ENCODE results near the gene DENND4A.

Gene DENND4A

DNA sequence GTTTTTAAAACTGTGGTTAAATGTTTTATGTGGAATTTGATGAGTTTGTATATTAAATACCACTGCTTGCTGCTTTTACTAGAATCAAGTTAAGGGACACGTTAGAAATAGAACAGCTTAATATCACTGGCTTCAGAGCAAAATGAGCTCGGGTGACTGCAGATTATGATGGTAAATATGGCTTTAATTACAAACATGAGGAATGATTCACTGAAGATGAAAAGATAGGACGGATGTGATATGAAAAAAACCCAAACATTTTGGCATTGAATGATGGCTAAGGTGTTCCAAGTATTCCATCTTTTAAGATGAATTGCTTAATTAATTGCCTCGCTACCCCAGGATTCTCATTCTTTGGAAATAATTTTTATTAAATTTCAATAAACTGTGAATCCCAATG lies 136.6 kb downstream of the DENND4A start:
- TF ChIP-seq, protein P1, sequence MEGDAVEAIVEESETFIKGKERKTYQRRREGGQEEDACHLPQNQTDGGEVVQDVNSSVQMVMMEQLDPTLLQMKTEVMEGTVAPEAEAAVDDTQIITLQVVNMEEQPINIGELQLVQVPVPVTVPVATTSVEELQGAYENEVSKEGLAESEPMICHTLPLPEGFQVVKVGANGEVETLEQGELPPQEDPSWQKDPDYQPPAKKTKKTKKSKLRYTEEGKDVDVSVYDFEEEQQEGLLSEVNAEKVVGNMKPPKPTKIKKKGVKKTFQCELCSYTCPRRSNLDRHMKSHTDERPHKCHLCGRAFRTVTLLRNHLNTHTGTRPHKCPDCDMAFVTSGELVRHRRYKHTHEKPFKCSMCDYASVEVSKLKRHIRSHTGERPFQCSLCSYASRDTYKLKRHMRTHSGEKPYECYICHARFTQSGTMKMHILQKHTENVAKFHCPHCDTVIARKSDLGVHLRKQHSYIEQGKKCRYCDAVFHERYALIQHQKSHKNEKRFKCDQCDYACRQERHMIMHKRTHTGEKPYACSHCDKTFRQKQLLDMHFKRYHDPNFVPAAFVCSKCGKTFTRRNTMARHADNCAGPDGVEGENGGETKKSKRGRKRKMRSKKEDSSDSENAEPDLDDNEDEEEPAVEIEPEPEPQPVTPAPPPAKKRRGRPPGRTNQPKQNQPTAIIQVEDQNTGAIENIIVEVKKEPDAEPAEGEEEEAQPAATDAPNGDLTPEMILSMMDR (IDR thresholded peaks at IDR 0.05; ENCODE audit: borderline replicate concordance, insufficient read depth, low read depth, low read length) = no peak
- no peak overlapping the region for H3K4me3 ChIP-seq (ENCODE audit: low read depth, low read length)

DNA sequence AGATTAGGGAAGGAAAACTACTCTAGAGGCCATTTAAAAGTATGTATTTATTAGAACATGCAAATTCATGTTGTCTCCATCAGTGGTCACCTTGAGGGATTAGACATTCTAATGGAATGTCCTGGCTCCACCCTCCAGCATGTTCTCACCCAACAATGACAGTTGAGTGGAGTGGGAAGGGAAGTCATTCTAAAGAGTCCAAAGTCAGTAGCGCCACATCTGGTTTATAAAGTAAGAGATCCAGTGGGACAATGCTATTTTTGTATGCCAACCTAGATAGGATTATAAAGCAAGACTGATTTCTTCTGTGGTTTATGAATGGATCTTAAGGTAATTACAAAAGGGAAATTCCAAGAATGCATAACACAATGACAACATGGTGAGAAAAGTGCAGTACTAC lies 137.1 kb downstream of the DENND4A start:
- H3K4me3 ChIP-seq (ENCODE audit: low read depth, low read length) = no peak overlapping the region
- TF ChIP-seq, protein P1 (IDR thresholded peaks at IDR 0.05; ENCODE audit: borderline replicate concordance, insufficient read depth, low read depth, low read length) = no peak

DNA sequence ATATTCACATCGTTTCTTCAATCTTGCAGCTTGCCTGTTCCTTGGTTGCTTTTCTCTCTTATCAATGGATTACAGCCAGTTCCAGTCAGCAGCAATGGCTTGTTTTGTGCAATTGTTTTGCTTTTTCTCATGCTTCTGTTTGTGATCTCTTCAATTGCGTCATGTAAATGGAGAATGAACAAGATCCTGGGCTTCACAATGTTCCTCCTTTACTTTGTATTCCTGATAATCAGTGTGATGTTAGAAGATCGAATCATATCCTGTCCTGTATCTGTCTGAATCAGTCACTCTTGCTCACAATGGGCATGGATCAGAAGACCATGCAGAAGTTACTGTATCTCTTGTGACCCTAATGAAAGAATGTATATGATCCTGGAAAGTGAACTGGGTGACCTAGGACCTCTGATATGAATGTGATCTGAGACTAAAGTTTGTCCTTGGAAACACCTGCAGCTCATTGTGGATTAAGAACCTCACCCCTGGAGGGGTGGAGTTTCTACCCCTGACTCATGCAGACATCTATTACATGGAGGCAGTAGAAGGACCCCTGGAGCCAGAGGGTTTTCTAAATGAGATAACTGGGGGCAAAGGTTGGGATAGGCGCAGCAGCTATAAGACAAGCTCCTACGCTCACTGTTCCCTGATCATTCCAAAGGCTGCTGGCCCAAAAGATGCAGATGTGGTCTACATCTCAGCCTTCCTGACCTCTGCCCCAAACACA lies 138.1 kb downstream of the DENND4A start:
- no peak overlapping the region for H3K4me3 ChIP-seq (ENCODE audit: low read depth, low read length)
- TF ChIP-seq, protein P1 (IDR thresholded peaks at IDR 0.05; ENCODE audit: borderline replicate concordance, insufficient read depth, low read depth, low read length) = no peak

GRCh38 chr15:65653341-65653740 lies 138.8 kb downstream of the DENND4A start:
- TF ChIP-seq, protein P1 (IDR thresholded peaks at IDR 0.05; ENCODE audit: borderline replicate concordance, insufficient read depth, low read depth, low read length) = no peak

DNA sequence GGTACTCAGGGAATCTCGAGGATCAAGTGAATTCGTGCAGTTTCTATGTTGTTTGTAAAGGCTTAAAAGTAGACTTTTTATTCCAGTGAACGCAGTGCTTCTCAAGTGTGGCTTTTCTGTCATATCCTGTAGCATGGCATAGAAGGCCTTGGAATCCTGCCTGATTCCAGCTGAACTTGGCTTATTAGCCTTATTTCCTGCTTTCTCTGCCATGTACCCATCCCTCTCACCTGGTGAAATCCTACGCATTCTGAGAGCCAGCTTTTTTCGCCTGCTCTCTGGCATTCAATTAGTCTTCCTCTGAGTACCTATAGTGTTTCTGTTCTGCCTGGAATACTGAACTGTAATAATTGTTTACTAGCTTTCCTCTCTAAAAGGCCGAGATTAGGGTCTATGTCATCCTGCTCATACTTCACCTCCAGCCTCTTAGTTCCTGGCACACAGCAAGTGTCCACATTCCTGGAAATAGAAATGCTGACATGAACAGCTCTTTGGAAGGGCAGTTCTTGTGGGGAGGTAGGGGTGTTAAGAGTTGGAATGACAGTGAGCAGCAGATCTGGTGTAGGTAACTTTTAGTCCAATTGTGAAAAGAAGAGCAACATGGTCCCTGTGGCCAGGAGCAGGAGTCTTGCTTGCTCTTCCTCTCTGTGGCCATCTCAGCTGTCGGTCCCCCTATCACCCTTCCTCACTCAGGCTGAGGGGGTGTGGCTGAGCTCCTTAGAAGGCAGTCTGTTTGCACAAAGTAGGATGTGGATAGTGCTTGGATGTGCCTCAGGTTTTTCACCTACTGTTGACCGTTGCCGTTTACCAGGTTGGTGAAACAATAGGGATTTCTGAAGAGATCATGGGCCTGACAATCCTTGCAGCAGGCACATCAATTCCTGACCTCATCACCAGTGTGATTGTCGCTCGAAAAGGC lies 140.0 kb downstream of the DENND4A start:
- H3K4me3 ChIP-seq (ENCODE audit: low read depth, low read length) = no peak overlapping the region
- TF ChIP-seq, protein P1 (IDR thresholded peaks at IDR 0.05; ENCODE audit: borderline replicate concordance, insufficient read depth, low read depth, low read length) = no peak

More at GRCh38 chr15:65653341-65653740, 138.8 kb downstream of the DENND4A start:
- no peak overlapping the region for H3K4me3 ChIP-seq (ENCODE audit: low read depth, low read length)

GRCh38 chr15:65651042-65651322 lies 141.1 kb downstream of the DENND4A start:
- H3K4me3 ChIP-seq (ENCODE audit: low read depth, low read length) = no peak overlapping the region
- TF ChIP-seq, protein P1 (IDR thresholded peaks at IDR 0.05; ENCODE audit: borderline replicate concordance, insufficient read depth, low read depth, low read length) = no peak
